ENCODE data around the gene SDR39U1.

GRCh38 chr14:24437736-24438067 is 4.9 kb downstream of the SDR39U1 start:
- no peak for TF ChIP-seq POLR2A (IDR thresholded peaks at IDR 0.05; ENCODE audit: low read depth, low read length)
- TF ChIP-seq POLR2AphosphoS5 (IDR thresholded peaks at IDR 0.05; ENCODE audit: low read depth, low read length): peak; percentile 36; the same call in 1 of the 2 replicates
